ENCODE results near the gene VAV2. TPM values are rescaled to one million over a fixed set of nuclear protein-coding genes. Genes with fewer than 3 reads are reported as not detected.

The VAV2 gene
- total RNA-seq, 3 donors from 2014 or later (not counting 1 experiment from before 2014, with no cell fraction given), result 3.9 to 5.1 (median 4.8) TPM

DNA sequence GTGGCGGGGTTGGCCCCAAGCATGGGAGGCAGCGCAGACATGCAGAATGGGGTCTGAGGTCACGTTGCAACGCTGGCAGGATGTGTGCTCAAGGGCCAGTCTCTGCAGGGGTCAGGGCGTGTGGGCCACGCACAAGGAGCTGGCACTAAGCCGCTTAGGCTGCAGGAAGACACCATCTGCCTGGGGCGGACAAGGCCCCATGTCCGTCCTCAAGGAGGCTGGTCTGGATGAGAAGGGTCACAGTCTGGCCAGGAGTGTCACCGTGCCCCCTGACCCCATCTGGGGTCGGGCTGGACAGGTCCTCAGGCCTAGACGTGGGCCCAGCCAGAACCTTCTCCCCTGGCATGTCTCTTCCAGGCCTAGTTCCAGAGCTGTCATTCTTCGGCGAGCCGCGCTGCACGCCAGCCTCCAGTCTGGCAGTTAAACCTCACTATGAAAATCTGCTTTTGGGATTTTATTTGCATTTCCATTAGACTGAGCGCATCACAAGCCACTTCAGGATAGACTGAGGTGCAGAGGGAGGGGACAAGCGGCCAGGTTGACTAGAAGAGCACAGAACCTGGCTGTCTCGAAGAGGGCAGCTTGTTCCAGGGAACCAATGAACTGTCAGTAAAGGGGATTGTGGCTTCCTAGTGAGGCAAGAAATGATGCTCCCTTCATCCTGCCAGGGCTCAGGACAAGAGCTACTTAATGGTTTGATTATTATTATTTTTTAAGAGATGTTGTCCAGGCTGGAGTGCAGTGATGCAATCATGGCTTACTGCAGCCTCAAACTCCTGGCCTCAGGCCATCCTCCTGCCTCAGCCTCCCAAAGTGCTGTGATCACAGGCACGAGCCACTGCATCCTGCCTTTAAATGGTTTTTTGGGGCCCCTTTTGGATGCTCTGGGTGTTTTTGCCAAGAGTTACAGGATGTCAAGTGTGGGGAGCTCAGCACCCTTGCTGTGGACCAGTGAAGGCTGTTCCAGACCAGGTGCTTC, 37.4 kb upstream of the VAV2 start:
- peaks cover 15% of the 10 kb centered on the region for H3K36me3 ChIP-seq (ENCODE audit: control insufficient read depth, insufficient read depth, low read length)

DNA sequence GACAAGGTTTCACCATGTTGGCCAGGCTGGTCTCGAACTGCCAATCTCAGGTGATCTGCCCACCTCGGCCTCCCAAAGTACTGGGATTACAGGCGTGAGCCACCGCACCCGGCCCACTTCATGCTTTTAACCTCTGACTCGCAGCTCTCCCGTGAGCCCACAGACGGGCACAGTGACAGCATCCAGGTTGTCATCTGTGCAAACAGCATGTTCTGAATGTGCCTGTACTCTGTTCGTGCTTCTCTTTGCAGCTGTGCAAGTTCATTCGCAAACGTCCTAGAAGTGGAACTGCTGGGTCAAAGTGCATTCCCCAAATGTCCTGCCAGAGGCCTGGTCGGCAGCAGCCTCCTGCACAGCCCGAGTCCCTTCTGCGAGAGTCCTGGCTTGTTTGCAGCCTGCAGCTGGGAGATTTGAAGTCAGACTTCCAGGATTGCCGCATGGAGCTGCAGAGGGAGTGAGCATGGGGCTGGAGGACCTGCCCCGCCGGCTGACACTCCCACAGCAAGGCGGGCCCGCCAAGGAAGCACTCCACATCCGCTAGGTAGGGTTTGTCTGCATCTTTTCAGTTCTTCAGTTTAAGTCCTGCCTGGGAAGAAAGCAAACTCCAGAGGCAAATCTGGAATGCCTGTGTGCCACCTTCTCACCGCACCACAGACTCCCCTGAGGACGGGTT, 36.6 kb upstream of the VAV2 start:
- peaks cover 7% of the 10 kb centered on the region for H3K36me3 ChIP-seq (ENCODE audit: control insufficient read depth, insufficient read depth, low read length)
- intact Hi-C loops (cut with micrococcal nuclease), result no loop called here
- Mint-ChIP-seq H3K36me3 (peaks cover 6% of the 10 kb centered on the region), H3K4me3 (peak overlapping the region; percentile 53), H3K27me3 (ENCODE audit: low read depth in 2 of 2) (no peaks in the 10 kb centered on the region), H3K4me1 (peaks cover 11 to 17% of the 10 kb centered on the region in 2 donors), H3K27ac (no peak overlapping the region), H3K9me3 (no peaks in the 10 kb centered on the region)
- no peaks in the 10 kb centered on the region for H3K27me3 ChIP-seq (ENCODE audit: control insufficient read depth, insufficient read depth, low read length)
- no peaks in the 10 kb centered on the region for H3K9me3 ChIP-seq (ENCODE audit: control insufficient read depth, insufficient read depth, low read length)
- no peak for DNase-seq
- H3K4me3 ChIP-seq (ENCODE audit: low read length), result no peak overlapping the region
- no peak for ATAC-seq
- TF ChIP-seq, protein P1, sequence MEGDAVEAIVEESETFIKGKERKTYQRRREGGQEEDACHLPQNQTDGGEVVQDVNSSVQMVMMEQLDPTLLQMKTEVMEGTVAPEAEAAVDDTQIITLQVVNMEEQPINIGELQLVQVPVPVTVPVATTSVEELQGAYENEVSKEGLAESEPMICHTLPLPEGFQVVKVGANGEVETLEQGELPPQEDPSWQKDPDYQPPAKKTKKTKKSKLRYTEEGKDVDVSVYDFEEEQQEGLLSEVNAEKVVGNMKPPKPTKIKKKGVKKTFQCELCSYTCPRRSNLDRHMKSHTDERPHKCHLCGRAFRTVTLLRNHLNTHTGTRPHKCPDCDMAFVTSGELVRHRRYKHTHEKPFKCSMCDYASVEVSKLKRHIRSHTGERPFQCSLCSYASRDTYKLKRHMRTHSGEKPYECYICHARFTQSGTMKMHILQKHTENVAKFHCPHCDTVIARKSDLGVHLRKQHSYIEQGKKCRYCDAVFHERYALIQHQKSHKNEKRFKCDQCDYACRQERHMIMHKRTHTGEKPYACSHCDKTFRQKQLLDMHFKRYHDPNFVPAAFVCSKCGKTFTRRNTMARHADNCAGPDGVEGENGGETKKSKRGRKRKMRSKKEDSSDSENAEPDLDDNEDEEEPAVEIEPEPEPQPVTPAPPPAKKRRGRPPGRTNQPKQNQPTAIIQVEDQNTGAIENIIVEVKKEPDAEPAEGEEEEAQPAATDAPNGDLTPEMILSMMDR (IDR thresholded peaks at IDR 0.05), result no peak
- 96% methylated on average over 22 of the region's 22 CpGs for WGBS (ENCODE audit: insufficient coverage)
- no peak overlapping the region for H3K27ac ChIP-seq (ENCODE audit: low read length)
- H3K4me1 ChIP-seq (ENCODE audit: control insufficient read depth, insufficient read depth, low read length), result peaks cover 14% of the 10 kb centered on the region

More for the DNA sequence above, 37.4 kb upstream of the VAV2 start:
- TF ChIP-seq, protein P1 (IDR thresholded peaks at IDR 0.05), result no peak
- Histone ChIP-seq H3K9me3 (ENCODE audit: control insufficient read depth, insufficient read depth, low read length) (no peaks in the 10 kb centered on the region), H3K27ac (ENCODE audit: low read length) (no peak overlapping the region), H3K27me3 (ENCODE audit: control insufficient read depth, insufficient read depth, low read length) (no peaks in the 10 kb centered on the region), H3K4me3 (ENCODE audit: low read length) (no peak overlapping the region), H3K4me1 (ENCODE audit: control insufficient read depth, insufficient read depth, low read length) (peaks cover 14% of the 10 kb centered on the region)
- ATAC-seq, result no peak
- DNase-seq, result no peak
- no peaks in the 10 kb centered on the region for H3K9me3 Mint-ChIP-seq
- H3K4me3 Mint-ChIP-seq, result no peak overlapping the region
- H3K27me3 Mint-ChIP-seq (ENCODE audit: low read depth in 2 of 2), result no peaks in the 10 kb centered on the region
- peaks cover 7 to 13% of the 10 kb centered on the region in 2 donors for H3K4me1 Mint-ChIP-seq
- no peak overlapping the region for H3K27ac Mint-ChIP-seq
- intact Hi-C loops (cut with micrococcal nuclease), result no loop called here
- peaks cover 6% of the 10 kb centered on the region for H3K36me3 Mint-ChIP-seq
- 93% methylated on average over 21 of the region's 21 CpGs for WGBS (ENCODE audit: insufficient coverage)

DNA sequence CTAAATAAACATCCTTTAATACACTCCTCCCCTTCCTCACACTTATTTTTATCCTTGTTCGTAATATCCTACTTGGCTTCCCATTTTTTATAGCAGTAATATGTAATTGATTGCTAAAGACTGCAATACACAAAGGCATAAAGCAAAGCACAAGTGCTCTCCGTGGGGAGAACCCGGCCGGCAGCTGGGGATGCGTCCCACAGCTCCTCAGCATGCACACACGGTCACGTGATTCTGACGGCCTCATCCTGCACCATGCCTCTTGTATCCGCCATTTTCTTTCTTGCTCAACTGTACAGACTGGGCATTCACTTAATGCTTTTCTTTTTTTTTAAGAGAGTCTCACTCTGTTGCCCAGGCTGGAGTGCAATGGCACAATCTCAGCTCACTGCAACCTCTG, 36.0 kb upstream of the VAV2 start:
- H3K4me1 ChIP-seq (ENCODE audit: control insufficient read depth, insufficient read depth, low read length), result peaks cover 14% of the 10 kb centered on the region
- no peak overlapping the region for H3K27ac ChIP-seq (ENCODE audit: low read length)
- H3K36me3 Mint-ChIP-seq, result peaks cover 2% of the 10 kb centered on the region
- intact Hi-C loops (cut with micrococcal nuclease), result no loop called here
- H3K4me3 Mint-ChIP-seq, result peak overlapping the region; percentile 53
- peaks cover under 1% of the 10 kb centered on the region for H3K36me3 ChIP-seq (ENCODE audit: control insufficient read depth, insufficient read depth, low read length)
- no peaks in the 10 kb centered on the region for H3K27me3 ChIP-seq (ENCODE audit: control insufficient read depth, insufficient read depth, low read length)
- TF ChIP-seq, protein P1 (IDR thresholded peaks at IDR 0.05), result no peak
- ATAC-seq, result no peak
- no peak overlapping the region for H3K4me3 ChIP-seq (ENCODE audit: low read length)
- H3K27ac Mint-ChIP-seq, result no peak overlapping the region
- H3K9me3 ChIP-seq (ENCODE audit: control insufficient read depth, insufficient read depth, low read length), result no peaks in the 10 kb centered on the region
- H3K9me3 Mint-ChIP-seq, result no peaks in the 10 kb centered on the region
- peaks cover 11 to 17% of the 10 kb centered on the region in 2 donors for H3K4me1 Mint-ChIP-seq
- DNase-seq, result no peak
- WGBS (ENCODE audit: insufficient coverage), result 98% methylated on average over 9 of the region's 9 CpGs
- no peaks in the 10 kb centered on the region for H3K27me3 Mint-ChIP-seq (ENCODE audit: low read depth in 2 of 2)
